HAP-1 (cell line): ENCODE data around the gene DEXI.
A peak's percentile ranks its signal among the peaks of the same experiment; 100 is the strongest.

ENCODE experiments used
- DNase-seq, 2 experiments: peaks; one replicate each; pipeline ENCODE4 v3.0.0-alpha.2; 2016 to 2020; ENCODE audit warnings: low spot score in 2 of 2
- H3K27me3 ChIP-seq: fragments of 250-450 bp; sonication (Bioruptor Pico); 2 replicates; pipeline ENCODE4 v1.5.1; 2020; ENCODE audit warnings: low read depth, mild to moderate bottlenecking, moderate library complexity
- H3K36me3 ChIP-seq: fragments of 250-450 bp; sonication (Bioruptor Pico); replicated peaks from 2 replicates; pipeline ENCODE4 v1.5.1; 2020; ENCODE audit warnings: mild to moderate bottlenecking
- H3K4me1 ChIP-seq: fragments of 250-450 bp; sonication (Bioruptor Pico); 2 replicates; pipeline ENCODE4 v1.5.1; 2020; ENCODE audit warnings: mild to moderate bottlenecking
- H3K4me3 ChIP-seq: fragments of 250-450 bp; sonication (Bioruptor Pico); 2 replicates; pipeline ENCODE4 v1.5.1; 2020; ENCODE audit warnings: mild to moderate bottlenecking, moderate library complexity
- H3K9me3 ChIP-seq: fragments of 250-450 bp; sonication (Bioruptor Pico); 2 replicates; pipeline ENCODE4 v1.5.1; 2020; ENCODE audit warnings: mild to moderate bottlenecking, moderate library complexity
- in situ Hi-C: fragments of 300-500 bp; cut with MboI; formaldehyde crosslinking; loops from 3 replicates; pipeline ENCODE4 v1.14.3; 2020; ENCODE audit warnings: low sequenced_read_pairs, inconsistent platforms, mixed read lengths

Gene DEXI

DNA sequence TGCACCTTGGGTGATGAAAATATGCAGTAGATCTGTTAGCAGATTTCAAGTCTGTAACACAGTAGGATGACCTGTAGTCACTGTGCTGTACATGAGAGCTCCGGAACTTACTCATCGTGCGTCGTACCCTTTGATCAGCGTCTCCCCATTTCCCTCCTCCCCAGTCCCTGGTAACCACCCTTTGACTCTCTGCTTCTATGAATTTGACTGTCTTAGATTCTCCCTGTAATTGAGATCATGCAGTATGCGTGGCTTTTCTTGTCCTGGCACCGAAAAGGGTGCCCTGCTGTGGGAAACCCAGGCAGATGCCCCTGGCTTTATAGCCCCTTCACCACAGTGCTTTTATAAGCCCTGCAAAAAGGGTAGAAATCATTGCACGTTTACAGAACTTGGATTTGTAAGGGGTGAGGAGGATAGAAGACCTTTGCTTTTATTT lies 22.6 kb upstream of the DEXI start:
- Histone ChIP-seq H3K9me3 (no peaks in the 10 kb centered on the region), H3K27me3 (no peaks in the 10 kb centered on the region), H3K36me3 (peaks cover 2% of the 10 kb centered on the region), H3K4me3 (no peak overlapping the region), H3K4me1 (peaks cover 2% of the 10 kb centered on the region; the same call in 1 of the 2 replicates)
- no peak for DNase-seq
- in situ Hi-C loops: loop anchor here (5.0 to 25.0 kb wide), 4 partner anchors 297 to 672 kb away; no protein-coding TSS in a partner anchor

DNA sequence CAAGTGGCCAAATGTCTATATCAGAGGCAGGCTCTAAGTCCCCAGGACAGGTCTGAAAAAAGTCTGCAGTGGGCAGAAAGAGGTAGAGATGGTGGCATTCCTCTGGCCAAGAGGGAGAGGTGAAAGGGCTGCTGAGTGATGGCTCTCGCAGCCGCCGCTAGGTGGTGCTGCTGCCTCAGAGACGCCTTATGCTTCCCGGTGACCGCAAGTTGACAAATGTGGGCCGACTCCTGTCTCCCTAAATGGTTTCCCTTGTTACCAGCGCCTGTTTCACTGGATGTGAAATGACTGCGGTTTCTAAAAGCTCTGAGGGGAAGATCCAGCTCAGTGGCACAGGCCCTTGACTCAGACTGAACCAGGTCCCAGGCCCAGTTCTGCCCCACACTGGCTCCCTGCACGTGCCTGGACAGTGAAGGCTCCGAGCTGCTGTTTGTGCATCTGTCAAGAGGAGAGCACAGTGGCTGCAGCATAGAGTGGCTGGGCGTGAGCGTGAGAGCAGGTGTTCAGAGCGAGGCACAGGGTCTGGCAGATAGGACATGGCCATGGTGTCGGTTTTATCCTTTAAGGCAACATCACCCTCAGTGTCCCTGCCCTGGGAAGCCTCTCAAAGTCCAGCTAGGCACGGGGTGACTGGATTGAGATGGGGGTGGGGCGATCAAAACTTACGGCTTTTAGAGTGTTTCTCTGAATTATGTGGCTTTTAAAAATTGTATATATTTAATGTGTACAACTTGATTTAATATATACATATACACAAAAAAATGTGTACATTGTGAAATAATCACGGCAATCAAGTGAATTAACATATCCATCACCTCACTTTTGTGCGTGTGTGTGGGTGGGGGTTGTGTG lies 22.0 kb upstream of the DEXI start:
- H3K36me3 ChIP-seq: peaks cover 2% of the 10 kb centered on the region

GRCh38 chr16:10961231-10961630 lies 19.0 kb upstream of the DEXI start:
- Histone ChIP-seq H3K4me1 (peaks cover 2% of the 10 kb centered on the region; the same call in 1 of the 2 replicates), H3K4me3 (no peak overlapping the region), H3K9me3 (no peaks in the 10 kb centered on the region), H3K36me3 (peaks cover 2% of the 10 kb centered on the region), H3K27me3 (no peaks in the 10 kb centered on the region)
- in situ Hi-C loops: loop anchor here (10.0 to 25.0 kb wide), 3 partner anchors 404 to 676 kb away; no protein-coding TSS in a partner anchor
- DNase-seq: no peak

More for the DNA sequence above, 22.0 kb upstream of the DEXI start:
- Histone ChIP-seq H3K27me3 (no peaks in the 10 kb centered on the region), H3K4me3 (no peak overlapping the region), H3K4me1 (peaks cover 2% of the 10 kb centered on the region; the same call in 1 of the 2 replicates), H3K9me3 (no peaks in the 10 kb centered on the region)
- peak; percentile 66 to 86 for DNase-seq
- in situ Hi-C loops: loop anchor here (10.0 to 25.0 kb wide), 3 partner anchors 401 to 673 kb away; no protein-coding TSS in a partner anchor

DNA sequence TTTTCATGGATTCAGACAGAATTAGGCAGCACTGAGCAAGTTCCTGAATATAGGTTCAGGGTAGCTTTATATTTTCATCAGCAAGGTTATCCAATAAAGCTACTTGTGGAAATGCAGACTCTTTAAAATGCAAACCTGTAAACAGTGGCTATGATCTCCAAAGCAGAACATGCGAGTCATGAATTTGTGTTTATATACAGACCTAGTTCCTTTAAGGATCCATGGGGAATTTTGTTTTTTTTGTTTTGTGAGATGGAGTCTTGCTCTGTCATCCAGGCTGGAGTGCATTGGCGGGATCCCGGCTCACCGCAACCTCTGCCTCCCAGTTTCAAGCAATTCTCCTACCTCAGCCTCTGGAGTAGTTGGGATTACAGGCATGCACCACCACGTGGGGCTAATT lies 16.9 kb upstream of the DEXI start:
- Histone ChIP-seq H3K36me3 (peaks cover 2% of the 10 kb centered on the region; the same call in 1 of the 2 replicates), H3K4me1 (peaks cover under 1% of the 10 kb centered on the region; the same call in 1 of the 2 replicates), H3K9me3 (no peaks in the 10 kb centered on the region), H3K4me3 (no peak overlapping the region), H3K27me3 (no peaks in the 10 kb centered on the region)
- in situ Hi-C loops: loop anchor here (25.0 kb wide), 2 partner anchors 553 to 678 kb away; no protein-coding TSS in a partner anchor
- no peak for DNase-seq

- no peaks in the 10 kb centered on the region for H3K9me3 ChIP-seq
- 0 out of 2 replicates have a peak, but pooled peaks cover 2% of the 10 kb centered on the region for H3K36me3 ChIP-seq
- no peak for DNase-seq
- no peak overlapping the region for H3K4me3 ChIP-seq
- H3K4me1 ChIP-seq: no peaks in the 10 kb centered on the region
- in situ Hi-C loops: loop anchor here (25.0 kb wide), 2 partner anchors 554 to 679 kb away; no protein-coding TSS in a partner anchor
- no peaks in the 10 kb centered on the region for H3K27me3 ChIP-seq
Observed at GRCh38 chr16:10957771-10958482, 15.7 kb upstream of the DEXI start.

GRCh38 chr16:10954903-10955302 lies 12.6 kb upstream of the DEXI start:
- Histone ChIP-seq H3K27me3 (no peaks in the 10 kb centered on the region), H3K4me1 (no peaks in the 10 kb centered on the region), H3K36me3 (no peaks in the 10 kb centered on the region), H3K9me3 (no peaks in the 10 kb centered on the region), H3K4me3 (no peak overlapping the region)
- in situ Hi-C loops: loop anchor here (25.0 kb wide), 2 partner anchors 557 to 682 kb away; no protein-coding TSS in a partner anchor
- no peak for DNase-seq

GRCh38 chr16:10951026-10951425 lies 8.8 kb upstream of the DEXI start:
- in situ Hi-C loops: loop anchor here (25.0 kb wide), 2 partner anchors 561 to 686 kb away; no protein-coding TSS in a partner anchor
- no peaks in the 10 kb centered on the region for H3K27me3 ChIP-seq
- no peak overlapping the region for H3K4me3 ChIP-seq
- H3K36me3 ChIP-seq: no peaks in the 10 kb centered on the region
- no peak for DNase-seq
- H3K9me3 ChIP-seq: no peaks in the 10 kb centered on the region
- peaks cover 1% of the 10 kb centered on the region; the same call in 1 of the 2 replicates for H3K4me1 ChIP-seq

DNA sequence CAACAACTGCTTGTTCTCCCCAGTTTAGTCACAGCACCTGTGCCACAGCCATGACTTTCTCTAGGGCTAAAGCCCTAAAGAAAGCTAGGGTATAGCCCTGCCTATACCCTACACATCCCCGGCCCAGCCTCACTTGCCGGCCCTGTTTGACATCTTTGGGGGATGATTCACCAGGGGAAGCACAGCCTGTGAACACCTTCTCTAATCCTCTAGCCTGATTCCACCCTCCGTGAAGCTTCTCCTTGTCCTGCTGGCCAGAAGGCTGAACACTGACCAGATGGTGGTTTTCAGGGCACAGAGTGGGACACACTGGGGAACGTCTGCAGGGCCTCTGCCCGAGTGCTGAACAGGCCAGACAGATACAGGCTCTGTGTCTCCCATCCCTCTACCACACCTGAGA lies 8.1 kb upstream of the DEXI start:
- Histone ChIP-seq H3K27me3 (no peaks in the 10 kb centered on the region), H3K4me1 (peaks cover 6% of the 10 kb centered on the region), H3K4me3 (no peak overlapping the region), H3K36me3 (no peaks in the 10 kb centered on the region), H3K9me3 (no peaks in the 10 kb centered on the region)
- in situ Hi-C loops: loop anchor here (25.0 kb wide), 2 partner anchors 562 to 687 kb away; no protein-coding TSS in a partner anchor
- DNase-seq: no peak

DNA sequence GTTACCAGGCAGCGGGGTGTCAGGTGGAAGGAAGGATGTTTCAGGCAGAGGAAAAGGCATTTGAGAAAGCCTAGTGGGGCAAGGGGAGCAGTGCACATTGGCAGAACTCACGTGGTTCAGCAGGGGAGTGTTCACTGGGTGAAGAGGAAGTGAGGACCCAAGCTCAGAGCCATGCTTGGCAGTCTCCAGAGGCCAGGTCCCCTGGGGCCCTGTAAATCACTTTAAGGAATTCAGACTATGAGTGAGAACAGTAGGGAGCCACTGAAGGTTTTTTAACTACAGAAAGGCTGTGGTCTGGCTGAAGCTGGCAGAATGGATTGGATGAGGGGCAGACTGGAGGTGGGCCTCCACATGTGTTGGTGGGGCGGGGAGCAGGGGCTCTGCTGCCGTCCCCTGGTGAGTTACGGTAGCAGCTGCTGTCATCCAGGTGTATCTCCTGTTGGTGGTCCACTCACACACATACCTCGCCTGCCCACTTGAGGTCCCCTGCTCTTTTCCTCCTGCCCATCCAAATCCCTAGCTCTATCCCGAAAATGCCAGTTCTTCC lies 7.2 kb upstream of the DEXI start:
- Histone ChIP-seq H3K9me3 (no peaks in the 10 kb centered on the region), H3K4me3 (no peak overlapping the region), H3K4me1 (peaks cover 8% of the 10 kb centered on the region), H3K36me3 (no peaks in the 10 kb centered on the region), H3K27me3 (no peaks in the 10 kb centered on the region)
- DNase-seq: peak; percentile 4 to 26
- in situ Hi-C loops: no loop called here

GRCh38 chr16:10947211-10947787 lies 5.0 kb upstream of the DEXI start:
- in situ Hi-C loops: no loop called here
- Histone ChIP-seq H3K4me1 (peaks cover 23% of the 10 kb centered on the region), H3K36me3 (no peaks in the 10 kb centered on the region), H3K4me3 (no peak overlapping the region), H3K9me3 (no peaks in the 10 kb centered on the region), H3K27me3 (no peaks in the 10 kb centered on the region)
- DNase-seq: no peak

- DNase-seq: peak in 1 of 2 experiments; percentile 38
- Histone ChIP-seq H3K9me3 (no peaks in the 10 kb centered on the region), H3K4me1 (peaks cover 23% of the 10 kb centered on the region), H3K4me3 (no peak overlapping the region), H3K36me3 (no peaks in the 10 kb centered on the region), H3K27me3 (no peaks in the 10 kb centered on the region)
- in situ Hi-C loops: no loop called here
Observed at GRCh38 chr16:10946308-10946707, 4.0 kb upstream of the DEXI start.

DNA sequence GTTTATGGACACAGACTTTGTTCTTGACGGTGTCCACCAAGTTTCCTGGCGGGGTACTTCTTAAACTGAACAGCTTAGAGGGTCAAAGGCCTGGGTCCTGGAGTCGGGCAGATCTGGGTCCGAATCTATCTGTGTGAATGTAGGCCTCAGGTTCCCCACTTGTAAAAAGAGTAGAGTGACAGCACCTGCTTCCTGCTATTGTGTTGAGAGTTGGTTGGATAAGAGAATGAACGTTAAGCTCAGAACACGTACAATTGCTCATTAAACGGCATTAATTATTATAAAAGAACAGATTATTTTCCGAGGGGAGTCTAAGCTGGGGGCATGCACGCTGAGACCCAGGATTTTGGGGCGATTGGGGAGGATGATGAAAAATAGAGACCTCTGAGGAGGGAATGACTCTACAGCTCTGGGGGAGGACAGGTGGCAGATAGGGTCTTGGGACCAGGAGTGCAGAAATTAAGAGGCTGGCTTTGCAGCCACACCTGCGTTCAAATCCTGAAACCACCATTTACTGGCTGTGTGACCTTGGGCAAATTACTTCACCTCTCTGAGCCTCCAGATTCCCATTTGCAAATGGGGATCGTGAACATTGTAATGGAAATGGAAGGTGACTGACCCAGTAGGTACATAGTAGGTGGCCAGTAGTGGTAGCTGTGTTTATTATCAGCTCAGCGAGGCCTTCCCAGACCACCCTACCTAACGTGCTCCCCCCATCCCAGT lies 3.0 kb upstream of the DEXI start:
- in situ Hi-C loops: no loop called here
- DNase-seq: peak in 1 of 2 experiments; percentile 5
- H3K4me3 ChIP-seq: peak overlapping the region; percentile 90
- H3K36me3 ChIP-seq: 0 out of 2 replicates have a peak, but pooled peaks cover under 1% of the 10 kb centered on the region
- no peaks in the 10 kb centered on the region for H3K27me3 ChIP-seq
- peaks cover 26% of the 10 kb centered on the region for H3K4me1 ChIP-seq
- H3K9me3 ChIP-seq: no peaks in the 10 kb centered on the region
